Caki2 (cell line): ENCODE data around the gene CLBA1. TPM values are rescaled to one million over a fixed set of nuclear protein-coding genes. Genes with fewer than 3 reads are reported as not detected.
A peak's percentile ranks its signal among the peaks of the same experiment; 100 is the strongest.

Experiments used
- DNase-seq: peaks from one replicate; pipeline ENCODE4 v3.0.0-alpha.2; 2015; ENCODE audit warnings: low read depth
- in situ Hi-C: cut with HindIII; loops from 2 replicates; pipeline ENCODE4 v1.10.0; 2016; ENCODE audit warnings: low sequenced_read_pairs, low pct_unique_long_range_greater_than_20kb, mixed read lengths
- total RNA-seq: library from RNA; depleted of rRNA; stranded (reverse); fragments of >200 nt; shearing (Covaris generic); gene quantifications from 2 replicates; pipeline ENCODE4 v1.2.3, GENCODE V29; 2014; ENCODE audit warnings: low replicate concordance

The CLBA1 gene
- total RNA-seq, 1 experiment from 2014 or later, result 9.7 TPM

DNA sequence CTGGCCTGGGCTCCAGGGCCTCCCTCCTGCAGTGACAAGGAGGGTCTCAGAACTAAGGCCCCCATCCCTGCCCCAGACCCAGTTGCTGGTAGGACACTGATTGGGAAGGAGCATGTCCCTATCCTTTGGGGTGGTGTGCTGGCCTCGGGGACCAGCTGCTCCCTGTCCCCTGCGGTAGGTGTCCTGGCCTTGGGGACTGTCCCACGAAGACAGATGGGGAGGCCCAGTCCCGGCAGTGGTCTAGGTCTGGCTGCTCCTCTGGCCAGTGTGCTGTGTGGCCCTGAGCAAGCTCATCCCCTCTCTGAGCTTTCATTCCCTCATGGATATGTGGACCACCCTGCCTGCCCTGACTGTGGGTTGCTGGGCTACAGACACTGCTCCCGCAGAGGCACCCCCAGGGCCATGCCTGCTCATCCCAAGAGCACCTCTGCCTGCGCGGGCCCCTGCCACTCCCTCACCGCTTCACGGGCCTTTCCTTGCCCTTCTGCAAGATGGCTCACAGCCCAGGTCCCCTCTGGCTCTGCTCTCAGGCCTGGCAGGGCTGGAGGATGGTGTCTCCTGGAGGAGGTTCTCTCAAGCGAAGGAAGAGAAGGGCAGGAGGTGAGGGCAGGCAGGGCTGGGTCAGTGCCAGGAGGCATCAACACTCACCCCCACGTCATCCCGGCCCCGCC is 19.9 kb upstream of the CLBA1 start:
- in situ Hi-C loops, result no loop called here

DNA sequence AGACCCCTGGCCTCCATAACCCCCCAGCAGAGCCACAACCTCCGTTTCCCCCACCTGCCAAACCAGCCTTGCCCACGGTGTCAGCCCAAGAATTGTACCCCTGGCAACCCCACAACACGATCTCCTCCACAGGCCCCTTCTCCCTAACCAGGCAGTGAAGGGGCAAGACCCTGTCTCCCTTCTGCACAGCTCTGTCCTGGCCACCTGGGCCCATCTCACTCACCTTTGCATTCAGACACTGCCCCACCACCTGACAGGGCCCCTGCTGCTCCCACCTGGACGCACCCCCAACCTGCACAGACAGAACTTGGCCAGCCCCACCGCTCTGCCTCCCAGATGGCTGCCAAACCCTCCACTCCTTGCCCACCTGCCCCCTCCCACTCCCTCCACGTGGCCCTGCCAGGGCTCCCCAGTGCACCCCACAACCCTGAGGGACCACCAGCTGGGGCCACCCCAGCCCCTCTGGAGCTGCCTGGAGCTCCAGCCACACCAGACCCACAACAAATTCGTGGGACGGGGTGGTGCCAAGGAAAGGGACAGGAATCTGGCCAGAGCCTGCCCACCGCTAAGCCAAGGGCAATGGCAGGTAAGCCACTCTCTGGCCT is 19.2 kb upstream of the CLBA1 start:
- in situ Hi-C loops, result no loop called here

More for the DNA sequence above, 19.9 kb upstream of the CLBA1 start:
- no peak for DNase-seq

DNA sequence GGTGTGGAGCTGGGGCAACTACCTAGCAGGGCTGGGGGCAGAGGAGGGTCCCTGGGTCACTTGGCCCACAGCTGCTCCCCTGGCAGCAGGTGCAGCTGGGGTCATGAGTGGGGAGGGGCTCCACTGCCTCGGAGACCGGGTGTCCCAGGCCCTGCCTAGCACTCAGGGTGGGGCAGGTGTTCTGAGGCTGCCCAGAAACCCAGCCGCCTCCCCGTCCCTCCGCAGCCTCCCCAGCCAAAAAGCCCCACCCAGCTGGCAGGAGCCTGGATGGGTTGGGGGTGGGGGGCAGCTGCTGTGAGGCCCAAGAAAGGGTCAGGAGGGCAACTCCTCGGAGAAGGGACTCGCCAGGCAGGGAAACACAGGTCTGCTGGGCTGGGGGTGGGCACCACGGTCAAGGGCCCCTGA is 18.6 kb upstream of the CLBA1 start:
- DNase-seq, result no peak
- in situ Hi-C loops, result no loop called here

More for the DNA sequence above, 19.2 kb upstream of the CLBA1 start:
- no peak for DNase-seq

DNA sequence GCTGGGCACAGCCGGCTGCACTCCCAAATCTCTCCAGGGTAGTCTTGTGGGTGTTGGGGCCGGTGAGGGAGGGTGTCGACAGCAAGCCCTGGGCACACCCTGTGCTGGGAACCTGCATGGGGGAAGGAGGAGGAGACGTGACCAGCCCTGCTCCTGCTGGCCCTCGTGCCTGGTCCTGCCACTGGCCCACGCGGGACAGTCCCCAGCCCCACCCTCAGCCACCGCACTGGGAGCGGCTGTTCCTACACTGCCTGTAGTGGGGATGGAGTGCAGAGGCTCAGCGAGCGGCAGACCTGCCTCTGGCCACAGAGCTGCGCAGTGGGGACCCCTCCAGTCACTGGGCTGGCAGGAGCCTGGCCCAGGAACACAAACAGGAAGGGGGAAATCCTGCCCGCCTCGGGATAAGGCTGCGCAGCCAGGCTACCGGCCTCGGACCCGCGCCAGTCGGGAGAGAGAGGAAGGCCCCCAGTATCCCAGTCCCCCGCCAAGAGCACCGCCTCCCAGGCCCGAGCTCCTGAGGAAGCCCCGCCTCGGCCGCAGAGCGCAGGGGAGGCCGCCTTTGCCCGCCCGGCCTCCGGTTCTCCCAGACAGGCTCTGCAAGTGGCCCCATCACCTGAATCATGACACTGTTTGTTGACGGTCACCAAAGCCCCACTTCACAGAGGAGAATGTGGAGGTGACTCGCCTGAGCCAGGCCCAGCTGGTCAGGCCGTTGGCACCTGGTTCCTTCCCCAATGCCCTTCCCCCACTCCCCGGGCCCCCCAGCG is 18.0 kb upstream of the CLBA1 start:
- in situ Hi-C loops, result no loop called here
- DNase-seq, result no peak

DNA sequence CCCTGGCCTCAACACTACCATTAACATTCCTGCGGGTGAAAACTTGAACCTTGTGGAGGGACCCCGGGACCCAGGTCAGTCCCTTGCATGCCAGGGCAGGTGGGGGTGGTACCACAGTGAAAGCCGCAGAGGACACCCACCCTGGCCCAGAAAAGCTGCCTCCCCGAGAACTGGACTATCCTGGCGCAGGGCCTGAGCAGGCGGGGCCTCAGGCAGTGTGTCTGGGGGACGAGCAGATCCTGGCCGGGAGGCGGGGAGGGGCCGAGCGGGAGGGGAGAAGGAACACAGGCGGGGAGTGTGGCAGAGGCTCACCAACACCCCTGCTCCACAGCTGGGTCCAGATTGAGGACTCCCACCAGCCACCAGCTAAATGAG is 17.4 kb upstream of the CLBA1 start:
- DNase-seq, result peak; percentile 46
- in situ Hi-C loops, result no loop called here

DNA sequence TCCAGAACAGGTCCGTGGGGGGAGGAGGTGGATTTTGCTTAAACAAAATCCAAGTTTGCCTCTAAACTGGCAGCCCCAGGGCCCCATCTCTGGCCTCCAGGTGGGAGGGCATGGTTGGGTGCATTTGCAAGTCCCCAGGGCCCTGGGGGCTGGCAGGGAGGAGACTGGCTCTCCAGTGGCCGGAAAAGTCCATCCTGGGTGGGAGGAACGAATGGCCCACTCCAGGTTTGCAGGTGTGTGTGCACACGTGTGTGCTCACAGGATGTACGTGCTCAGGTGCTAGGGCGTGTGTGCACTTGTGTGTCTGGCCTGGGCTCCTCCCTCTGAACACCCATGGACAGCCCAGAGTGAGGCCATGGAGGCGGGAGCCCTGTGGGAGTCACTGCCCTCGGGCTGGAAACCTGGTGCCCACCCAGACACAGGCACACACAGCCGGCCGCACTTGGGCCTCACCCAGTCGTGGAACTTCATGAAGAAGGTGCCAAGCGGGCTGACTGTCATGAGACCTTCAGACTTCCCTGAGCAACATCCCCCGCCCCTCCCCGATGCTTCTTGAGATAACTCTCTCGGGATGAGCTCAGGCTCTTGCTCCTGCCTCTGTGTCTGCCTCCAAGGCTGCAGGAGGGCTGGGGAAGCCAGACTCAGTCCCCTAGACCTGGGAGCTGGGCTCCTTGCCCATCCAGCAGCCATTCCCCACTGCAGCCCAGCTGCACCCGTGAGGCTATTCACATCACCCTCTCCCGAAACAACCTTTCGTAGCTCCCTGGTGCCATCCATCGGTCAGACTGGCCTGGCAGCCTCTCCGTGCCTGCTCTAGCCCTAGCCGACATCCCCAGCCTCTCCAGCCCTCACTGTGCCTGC is 16.8 kb upstream of the CLBA1 start:
- in situ Hi-C loops, result no loop called here
- peak; percentile 74 for DNase-seq

DNA sequence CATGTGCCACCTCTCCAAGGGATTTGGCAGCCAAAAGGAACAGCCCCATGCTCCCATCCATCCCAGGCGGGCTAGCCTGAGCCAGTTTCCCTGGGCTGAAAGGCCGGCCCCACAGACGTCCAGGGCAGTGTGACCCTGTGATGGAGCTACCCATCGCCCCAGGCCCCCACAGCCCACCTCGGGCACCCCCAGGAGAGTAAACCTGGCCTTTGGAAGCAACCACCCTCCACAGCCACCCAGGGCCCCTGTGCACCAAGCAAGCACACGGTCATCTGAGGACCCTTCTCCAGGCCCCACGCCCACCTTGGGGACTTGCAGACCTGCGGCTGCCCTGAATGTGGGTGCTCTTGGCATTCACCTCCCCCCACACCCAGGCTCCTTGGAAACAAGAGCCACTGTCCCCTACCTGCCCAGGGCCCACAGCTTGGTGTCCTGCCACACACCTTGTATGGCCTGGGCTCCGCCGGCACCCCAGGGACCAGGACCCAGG is 15.8 kb upstream of the CLBA1 start:
- DNase-seq, result no peak
- in situ Hi-C loops, result no loop called here

DNA sequence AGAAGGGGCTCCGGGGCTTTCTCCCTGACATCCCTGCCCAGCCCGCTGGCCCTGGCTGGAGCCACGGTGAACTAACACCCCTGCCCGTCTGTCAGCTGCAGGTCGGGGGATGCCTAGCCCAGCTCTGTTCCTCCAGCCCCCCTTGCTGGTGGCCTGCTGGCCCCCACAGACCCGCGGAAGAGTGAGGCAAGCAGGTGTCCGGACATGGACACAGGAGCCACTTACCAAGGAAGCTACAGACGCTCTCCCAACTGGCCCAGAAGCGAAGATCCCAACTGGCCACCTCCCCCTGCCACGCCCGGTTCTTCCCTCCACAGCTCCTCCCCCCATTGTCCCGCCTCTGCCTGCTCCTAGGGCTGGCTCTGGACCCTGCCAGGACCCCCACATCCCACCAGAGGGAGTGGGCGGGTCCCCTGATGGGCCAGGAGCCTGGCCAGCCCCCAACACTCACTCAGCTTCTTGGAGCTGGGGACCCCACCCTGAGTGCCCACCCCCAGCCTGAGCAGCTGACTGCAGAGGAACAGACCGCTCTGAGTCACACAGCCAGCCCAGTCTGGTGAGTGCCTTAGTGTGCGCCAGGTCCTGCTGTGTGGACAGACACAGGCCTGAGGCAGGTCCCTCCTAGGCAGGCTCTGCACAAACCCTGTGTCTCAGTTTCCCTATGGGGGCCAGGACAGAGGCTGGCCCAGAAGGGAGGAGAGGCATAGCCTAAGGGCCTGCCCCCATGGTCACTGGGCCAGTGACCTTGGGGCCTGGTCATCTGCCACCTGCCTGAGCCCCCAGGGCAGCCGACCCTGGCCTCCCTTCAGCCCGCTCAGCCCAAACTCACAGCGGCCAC is 15.1 kb upstream of the CLBA1 start:
- DNase-seq, result peak; percentile 95
- in situ Hi-C loops, result no loop called here

DNA sequence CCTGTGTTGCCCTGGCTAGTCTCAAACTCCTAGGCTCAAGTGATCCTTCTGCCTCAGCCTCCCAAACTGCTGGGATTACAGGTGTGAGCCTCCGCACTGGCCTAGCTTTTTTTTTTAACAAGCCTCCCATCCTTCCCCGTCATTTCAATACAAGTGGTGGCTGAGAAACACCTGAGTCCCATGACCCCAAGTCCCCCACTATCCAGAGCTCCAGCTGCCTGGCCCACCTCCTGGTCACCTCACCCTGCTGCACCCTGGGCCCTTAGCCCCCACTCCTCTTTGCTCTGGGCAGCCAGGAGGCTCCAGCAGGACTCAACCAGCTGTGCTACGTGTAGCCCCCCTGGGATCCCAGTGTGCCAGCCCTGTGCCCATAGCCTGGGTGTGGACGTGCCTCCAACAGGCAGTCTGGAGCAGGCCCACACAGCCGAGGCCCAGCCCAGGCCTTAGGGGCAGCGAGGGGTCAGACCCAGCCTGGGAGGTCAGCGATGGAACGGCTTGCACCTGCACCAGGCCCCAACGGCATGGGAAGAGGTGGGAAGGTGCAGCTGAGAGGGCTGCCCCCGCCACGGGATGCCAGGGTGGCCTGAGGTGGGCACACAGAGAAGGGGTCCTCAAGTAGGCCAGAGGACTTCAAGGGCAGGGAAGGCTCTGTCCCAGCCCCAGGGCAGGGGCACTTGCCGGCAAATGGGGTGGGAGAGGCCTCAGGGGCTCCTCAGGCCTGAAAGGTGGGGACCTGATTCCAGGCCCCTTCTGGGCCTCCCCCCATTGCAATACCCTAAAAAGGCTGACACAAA is 13.9 kb upstream of the CLBA1 start:
- in situ Hi-C loops, result no loop called here
- no peak for DNase-seq

DNA sequence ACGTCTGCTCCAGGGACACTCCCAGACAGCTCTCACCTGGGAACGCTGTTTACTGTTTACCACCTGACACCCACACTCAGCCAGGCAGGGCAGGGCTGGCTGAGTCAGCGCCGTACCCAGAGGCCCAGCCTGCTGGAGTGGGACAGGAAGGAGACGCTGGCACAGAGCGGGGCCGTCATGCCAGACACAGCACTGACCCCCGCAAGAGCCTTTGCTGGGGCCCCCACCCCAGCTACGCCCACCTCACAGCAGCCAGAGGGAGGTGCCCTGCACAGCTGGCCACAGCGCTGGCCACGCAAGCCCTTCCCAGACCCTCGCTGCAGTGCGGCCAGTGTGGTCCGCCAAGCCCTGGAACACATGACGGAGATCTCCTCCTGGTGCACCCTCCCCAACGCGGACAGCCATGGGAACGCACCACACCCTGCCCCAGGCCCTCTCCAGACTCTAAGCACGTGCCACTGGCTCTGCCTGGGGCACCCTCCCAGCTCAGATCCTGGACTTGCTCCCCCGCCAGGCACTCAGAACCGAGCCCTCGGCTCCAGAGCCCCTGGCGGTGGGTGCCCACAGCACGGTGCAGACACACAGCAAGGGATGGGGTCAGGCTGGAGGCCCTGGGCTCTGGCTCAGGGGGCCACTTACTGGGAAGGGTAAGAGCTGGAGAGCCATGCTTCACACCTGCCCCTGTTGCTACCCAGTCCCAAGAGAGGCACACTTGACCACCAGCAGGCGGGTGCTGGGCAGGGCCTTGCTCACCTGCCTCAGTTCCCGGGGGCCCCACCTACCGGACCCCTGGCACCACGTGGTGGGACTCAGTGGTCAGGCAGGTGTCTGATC is 13.1 kb upstream of the CLBA1 start:
- in situ Hi-C loops, result no loop called here
- peak; percentile 92 for DNase-seq

DNA sequence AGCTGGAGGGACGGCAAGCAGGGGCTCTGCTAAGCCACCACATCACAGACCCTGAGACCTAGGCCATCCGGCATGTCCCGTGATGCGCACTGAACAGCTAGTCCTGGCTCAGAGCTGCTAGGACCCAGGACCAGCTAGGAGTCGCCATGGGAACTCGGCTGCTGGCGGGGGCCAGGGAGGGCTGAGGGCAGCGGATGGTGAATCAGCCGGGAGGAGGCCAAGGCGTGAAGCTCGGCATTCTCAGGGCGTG is 12.5 kb upstream of the CLBA1 start:
- in situ Hi-C loops, result no loop called here
- no peak for DNase-seq

DNA sequence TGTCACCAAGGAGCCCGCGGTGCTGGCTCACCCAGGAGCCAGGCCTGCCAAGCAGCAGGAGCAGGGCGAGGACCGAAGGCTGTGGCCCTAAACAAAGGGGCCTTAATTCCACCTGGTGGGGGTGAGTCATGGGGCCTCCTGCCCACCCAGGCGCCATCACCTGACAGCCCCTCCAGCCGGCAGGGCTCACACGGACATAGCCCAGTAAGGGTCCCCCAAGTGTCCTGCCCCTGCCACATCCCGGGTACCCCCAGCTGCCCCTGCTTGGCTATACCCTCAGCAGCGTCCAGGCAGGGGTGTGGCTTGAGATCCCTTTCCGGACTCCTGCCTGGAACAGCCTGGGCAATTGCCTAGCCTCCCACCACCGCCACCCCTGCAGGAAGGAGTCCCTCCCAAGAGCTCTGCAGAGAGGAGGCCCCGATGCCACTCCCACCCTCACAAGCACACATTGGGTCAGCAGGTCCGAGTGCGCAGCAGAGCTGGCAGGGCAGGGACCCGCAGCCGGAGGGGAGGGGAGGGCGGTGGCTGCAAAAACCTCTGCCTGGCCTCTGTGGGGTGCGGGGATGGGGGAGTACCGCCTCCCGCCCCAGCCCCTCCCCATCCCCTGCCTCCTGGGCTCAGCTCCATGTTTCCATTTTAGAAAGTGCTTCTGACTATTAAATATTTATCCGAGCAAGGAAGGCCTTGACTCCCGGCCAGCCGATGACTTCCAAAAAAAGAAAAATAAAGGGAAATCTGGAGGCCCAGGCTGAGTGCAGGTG is 12.0 kb upstream of the CLBA1 start:
- peak; percentile 95 for DNase-seq
- in situ Hi-C loops, result no loop called here

DNA sequence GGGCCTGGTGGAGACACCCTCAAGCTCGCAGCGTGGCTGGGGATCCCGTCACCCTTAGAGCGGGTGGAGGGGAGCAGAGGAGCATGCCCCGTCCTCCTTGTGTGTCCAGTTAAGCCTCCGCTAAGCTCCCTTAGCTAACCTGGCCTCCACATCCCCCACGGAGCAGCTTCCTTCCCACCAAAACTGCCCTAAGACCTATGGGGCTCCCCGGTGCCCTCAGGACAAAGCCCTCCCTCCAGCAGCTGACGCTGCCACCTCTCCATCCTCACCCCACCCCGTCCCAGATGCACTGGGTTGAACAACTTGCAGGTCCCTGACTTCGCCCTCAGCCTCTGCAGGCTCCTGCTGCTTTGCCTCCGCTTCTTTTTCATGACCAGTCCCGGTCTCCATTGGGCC is 11.4 kb upstream of the CLBA1 start:
- in situ Hi-C loops, result no loop called here

DNA sequence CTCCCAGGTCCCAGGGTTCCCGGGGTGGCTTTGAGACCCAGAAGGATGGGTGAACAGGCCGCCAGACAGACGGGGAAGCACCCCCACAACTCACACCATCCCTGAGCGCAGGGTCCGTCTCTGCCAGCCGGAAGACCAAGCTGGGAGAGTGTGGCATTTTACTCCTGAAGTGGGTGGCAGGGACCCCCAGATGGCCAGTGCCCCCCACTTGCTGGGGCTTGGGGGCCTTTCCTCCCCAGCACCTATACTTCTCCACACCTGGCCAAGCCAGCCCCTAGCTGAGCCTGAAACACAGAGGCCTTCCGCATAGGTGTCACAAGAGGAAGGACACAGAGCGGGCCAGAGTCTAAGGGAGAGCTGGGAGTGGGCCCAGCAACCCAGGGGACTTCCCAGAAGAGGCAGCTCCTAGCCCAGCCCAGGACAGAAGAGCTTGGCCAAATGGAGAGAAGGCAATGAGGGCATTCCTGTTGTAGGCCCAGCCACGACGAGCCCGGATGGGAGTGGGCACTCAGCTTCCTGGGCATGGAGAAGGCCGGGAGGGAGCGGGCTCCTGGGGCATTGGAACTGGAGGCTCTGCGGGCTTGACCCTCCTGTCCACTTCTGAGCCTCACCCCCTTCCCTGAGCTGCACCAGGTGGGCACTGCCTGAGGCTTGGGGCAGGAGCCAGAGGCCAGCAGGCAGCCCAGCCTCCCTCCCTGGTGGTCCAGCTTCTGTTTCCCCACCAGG is 10.8 kb upstream of the CLBA1 start:
- in situ Hi-C loops, result no loop called here
- no peak for DNase-seq

More for the DNA sequence above, 11.4 kb upstream of the CLBA1 start:
- DNase-seq, result no peak

DNA sequence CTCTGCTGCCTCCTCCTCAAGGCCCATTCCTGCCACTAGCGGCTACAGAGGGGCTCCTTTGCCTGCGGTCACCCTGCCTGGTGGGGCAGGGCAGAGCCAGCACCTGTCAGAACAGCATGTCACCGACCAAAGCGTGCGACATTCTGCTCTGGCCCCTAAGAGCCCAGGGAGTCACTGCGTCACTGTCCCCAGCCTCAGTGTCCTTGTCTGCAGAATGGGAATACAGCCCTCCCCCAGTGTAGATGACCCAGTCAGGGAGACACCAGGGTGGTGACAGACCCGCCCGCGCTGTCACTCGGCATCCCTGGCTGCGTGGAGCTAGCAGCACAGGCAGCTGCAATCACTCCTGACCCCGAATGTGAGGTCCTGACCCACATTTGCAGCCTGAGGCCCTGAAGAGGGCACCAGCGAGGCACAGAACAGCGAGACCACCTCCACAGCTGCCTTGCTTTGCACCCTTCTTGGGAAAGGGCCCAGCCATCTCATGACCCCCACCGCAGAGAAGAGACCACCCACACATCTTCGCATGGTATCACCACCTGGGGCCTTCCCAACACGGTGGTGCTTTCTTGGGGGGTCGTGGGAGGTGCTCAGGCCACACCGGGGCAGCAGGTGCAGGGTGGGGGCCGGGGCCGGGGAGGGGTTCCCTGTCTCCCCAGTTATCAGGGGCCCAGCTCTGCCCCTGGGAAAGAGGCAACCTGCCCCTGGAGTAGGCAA is 9.9 kb upstream of the CLBA1 start:
- in situ Hi-C loops, result no loop called here
- no peak for DNase-seq
